Gastrocnemius medialis (tissue), 4 donors: Measurements from ENCODE around the gene HMHB1.
A peak's percentile ranks its signal among the peaks of the same experiment; 100 is the strongest.

Experiments
- POLR2A ChIP-seq, 2 donors: fragments of 450-650 bp; IDR thresholded peaks; one replicate each; pipeline ENCODE4 v1.6.1; 2017; ENCODE audit warnings: antibody characterized with exemption in 2 of 2, mild to moderate bottlenecking in 2 of 2, moderate library complexity in 2 of 2
- TF ChIP-seq, protein P1 (sequence below), 5 experiments: fragments of 450-650 bp in 3 of 5; fragments of 200-600 bp in 2 of 5; sonication (generic) in 2 of 5; IDR thresholded peaks in 4 of 5; conservative IDR thresholded peaks in 1 of 5; 1 replicate in 4 of 5; 2 replicates in 1 of 5; pipeline ENCODE4 v1.5.1; 2016 to 2019; ENCODE audit warnings: antibody characterized with exemption in 5 of 5, mild to moderate bottlenecking in 3 of 5, moderate library complexity in 3 of 5

GRCh38 chr5:143824851-143825720 lies 13.1 kb downstream of the HMHB1 start:
- no peak for TF ChIP-seq POLR2A (IDR thresholded peaks at IDR 0.05)
- TF ChIP-seq, protein P1, sequence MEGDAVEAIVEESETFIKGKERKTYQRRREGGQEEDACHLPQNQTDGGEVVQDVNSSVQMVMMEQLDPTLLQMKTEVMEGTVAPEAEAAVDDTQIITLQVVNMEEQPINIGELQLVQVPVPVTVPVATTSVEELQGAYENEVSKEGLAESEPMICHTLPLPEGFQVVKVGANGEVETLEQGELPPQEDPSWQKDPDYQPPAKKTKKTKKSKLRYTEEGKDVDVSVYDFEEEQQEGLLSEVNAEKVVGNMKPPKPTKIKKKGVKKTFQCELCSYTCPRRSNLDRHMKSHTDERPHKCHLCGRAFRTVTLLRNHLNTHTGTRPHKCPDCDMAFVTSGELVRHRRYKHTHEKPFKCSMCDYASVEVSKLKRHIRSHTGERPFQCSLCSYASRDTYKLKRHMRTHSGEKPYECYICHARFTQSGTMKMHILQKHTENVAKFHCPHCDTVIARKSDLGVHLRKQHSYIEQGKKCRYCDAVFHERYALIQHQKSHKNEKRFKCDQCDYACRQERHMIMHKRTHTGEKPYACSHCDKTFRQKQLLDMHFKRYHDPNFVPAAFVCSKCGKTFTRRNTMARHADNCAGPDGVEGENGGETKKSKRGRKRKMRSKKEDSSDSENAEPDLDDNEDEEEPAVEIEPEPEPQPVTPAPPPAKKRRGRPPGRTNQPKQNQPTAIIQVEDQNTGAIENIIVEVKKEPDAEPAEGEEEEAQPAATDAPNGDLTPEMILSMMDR (IDR thresholded peaks at IDR 0.05 in 4 of 5, conservative IDR thresholded peaks at IDR 0.05 in 1 of 5) = peak; percentile 83 to 96 (median 93)
